Activated CD4-positive, alpha-beta T cell treated with anti-CD3 and anti-CD28 coated beads, Interleukin-10, Interleukin-2, amounts not matched to agents 100 ng/mL and 50 ng/mL, durations not matched to agents 16 hours and 8 hours (primary cell): Measurements from ENCODE around the gene PNPLA8.

ENCODE experiments used
- DNase-seq: peaks from one replicate; pipeline ENCODE4 v3.0.0-alpha.2; 2020

PNPLA8 gene

DNA sequence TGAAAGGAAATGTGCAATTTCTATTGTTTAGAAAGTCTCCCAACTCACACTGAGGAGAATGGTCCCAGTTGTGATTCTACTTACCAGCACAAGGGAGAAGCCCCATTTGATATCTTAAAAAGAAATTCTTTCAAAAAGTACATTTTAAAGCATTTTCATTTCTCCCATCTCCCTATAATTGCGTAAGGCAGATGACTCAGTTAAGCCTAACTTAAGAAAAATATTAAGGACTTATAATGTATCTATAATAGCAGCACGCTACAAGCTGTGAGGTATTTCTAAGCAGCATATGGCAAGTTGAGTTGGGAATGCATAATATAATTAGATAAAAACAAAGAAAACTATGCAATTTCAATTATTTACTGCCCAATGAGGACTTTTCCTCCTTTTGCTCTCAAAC lies 61.2 kb downstream of the PNPLA8 start:
- no peak for DNase-seq

GRCh38 chr7:108463613-108464012 lies 62.3 kb downstream of the PNPLA8 start:
- no peak for DNase-seq

GRCh38 chr7:108461840-108462239 lies 64.1 kb downstream of the PNPLA8 start:
- DNase-seq = no peak

- no peak for DNase-seq
Observed at GRCh38 chr7:108460964-108461363, 65.0 kb downstream of the PNPLA8 start.

DNA sequence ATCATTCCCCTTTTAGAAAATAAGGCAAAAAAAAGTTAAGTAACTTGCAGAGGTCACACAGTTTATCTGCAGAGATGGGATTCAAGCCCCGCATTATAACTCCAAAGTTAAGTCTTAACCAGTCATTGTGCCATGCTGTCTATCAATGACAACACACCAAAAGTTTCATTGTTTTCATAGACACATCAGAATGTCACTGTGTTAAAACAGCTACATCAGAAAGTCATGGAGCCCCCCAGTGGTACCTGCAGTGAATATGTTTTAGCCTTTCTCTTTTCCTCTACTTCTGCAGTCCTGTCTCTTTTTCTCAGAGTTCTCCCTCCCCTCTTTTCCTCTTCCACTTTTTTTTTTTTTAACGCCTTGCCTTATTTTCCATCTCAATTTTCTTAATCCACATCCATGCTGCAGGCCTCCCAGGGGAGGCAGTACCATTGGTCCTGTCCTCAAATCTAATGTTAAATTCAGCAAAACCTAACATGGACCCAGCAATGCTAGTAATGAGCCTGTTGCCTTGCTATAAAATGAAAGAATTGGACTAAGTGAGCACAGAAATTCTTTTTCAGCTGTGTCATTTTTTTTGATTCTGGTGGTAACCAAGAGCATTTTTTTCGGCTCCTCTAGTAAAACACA lies 65.9 kb downstream of the PNPLA8 start:
- peak; percentile 28 for DNase-seq

GRCh38 chr7:108457871-108458270 lies 68.1 kb downstream of the PNPLA8 start:
- DNase-seq = no peak

- DNase-seq = no peak
Observed at GRCh38 chr7:108456845-108457540, 68.9 kb downstream of the PNPLA8 start.

- peak; percentile 17 for DNase-seq
Observed at GRCh38 chr7:108455998-108456677, 69.8 kb downstream of the PNPLA8 start, which contains the start of gene NRCAM. NRCAM (minus strand) TSS chr7:108456436; CDS start chr7:108240064, 216,372 bp downstream.

DNA sequence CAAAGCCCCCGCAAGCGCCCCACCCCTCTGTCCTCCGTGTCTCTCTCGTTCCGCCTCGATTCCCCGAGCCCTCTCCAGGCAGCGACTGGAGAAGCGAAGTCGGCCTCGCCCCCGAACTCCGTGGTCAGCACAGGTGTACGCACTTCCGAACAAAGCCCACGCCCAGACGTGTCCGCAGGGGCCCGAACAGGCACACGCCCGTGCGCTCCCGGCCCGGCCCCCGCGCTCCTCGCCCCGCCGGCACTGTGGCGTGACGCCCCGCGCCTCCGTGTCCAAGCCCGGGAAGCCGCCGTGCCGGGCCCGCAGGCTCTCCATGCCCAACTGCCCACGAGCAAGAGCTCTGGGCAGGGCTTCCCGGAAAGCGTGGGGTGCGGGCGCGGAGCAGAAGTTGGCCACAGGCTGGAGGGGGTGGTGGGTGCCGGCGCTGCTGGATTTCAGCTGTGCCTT lies 70.4 kb downstream of the PNPLA8 start:
- DNase-seq = no peak

- no peak for DNase-seq
Observed at GRCh38 chr7:108454674-108455550, 71.0 kb downstream of the PNPLA8 start.

DNA sequence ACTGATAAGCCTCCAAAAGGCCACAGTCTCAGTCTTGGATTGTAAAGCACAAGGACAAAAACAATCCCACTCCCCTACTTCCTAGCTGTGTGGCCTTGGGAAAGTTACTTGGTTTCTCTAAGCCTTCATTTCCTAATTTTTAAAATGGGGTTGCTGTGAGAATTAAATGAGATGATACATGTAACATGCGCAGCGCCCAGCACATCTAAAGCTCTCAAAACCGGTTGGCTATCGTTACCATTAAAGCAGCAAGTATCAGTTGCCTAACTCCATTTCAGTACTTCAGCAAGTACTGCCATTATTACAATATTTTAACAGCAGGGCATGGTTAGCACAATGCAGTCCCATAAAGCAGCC lies 71.6 kb downstream of the PNPLA8 start:
- DNase-seq = no peak

- DNase-seq = no peak
Observed at GRCh38 chr7:108453320-108453719, 72.6 kb downstream of the PNPLA8 start.

GRCh38 chr7:108452707-108453106 lies 73.2 kb downstream of the PNPLA8 start:
- DNase-seq = peak; percentile 32

DNA sequence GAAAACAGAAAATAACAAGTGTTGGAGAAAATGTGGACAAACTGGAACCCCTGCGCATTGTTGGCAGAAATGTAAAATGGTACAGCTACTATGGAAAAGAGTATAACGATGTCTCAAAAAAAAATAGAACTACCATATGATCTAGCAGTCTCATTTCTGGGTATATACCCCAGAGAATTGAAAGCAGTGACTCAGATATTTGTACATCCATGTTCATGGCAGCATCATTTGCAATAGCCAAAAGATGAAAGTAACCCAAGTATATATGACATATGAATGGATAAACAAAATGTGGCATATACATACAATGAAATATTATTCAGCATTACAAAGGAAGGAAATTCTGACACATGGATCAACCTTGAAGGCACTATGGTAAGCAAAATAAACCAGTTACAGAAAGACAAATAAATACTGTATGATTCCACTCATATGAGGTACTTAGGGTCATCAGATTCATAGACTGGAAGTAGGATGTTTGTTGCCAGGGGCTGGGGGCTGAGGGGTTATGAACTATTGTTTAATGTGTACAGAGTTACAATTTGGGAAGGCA lies 74.6 kb downstream of the PNPLA8 start:
- no peak for DNase-seq

- DNase-seq = no peak
Observed at GRCh38 chr7:108450160-108450559, 75.8 kb downstream of the PNPLA8 start.

GRCh38 chr7:108449521-108449920 lies 76.4 kb downstream of the PNPLA8 start:
- no peak for DNase-seq

- DNase-seq = no peak
Observed at GRCh38 chr7:108448584-108449505, 77.1 kb downstream of the PNPLA8 start.

- DNase-seq = peak; percentile 33
Observed at GRCh38 chr7:108442039-108442568, 83.8 kb downstream of the PNPLA8 start.

DNA sequence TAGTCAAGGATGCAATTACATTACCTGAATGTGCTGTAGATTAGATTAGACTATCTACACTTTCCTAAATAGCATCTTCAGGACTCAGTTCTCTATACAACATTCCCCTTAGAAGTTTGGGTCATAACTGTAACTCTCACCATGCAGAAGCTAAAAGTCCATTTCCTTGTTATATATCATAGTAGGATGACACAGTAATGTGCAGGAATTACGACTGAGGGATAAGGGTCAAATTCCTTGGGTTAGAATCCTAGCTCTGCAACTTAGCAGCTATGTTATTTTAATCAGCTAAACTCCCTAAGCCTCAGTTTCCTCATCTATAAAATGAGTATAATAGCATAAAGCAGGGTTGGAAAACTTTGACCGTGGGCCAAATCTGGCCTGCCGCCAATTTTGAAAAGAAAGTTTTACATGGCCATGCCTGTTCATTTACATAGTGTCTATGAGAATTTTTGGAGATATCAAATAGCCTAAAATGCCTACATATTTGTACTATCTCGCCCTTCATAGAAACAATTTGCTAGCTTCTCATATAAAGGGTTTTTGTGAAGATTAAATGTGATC lies 84.5 kb downstream of the PNPLA8 start:
- DNase-seq = no peak

GRCh38 chr7:108440613-108441012 lies 85.3 kb downstream of the PNPLA8 start:
- DNase-seq = no peak

GRCh38 chr7:108436906-108437305 lies 89.0 kb downstream of the PNPLA8 start:
- no peak for DNase-seq
